ENCODE data around the gene CMSS1. TPM values are rescaled to one million over a fixed set of nuclear protein-coding genes. Genes with fewer than 3 reads are reported as not detected.

The CMSS1 gene
- polyA plus RNA-seq, 1 of the 3 experiments (the other 2 are of a cell fraction), result 9.1 TPM

GRCh38 chr3:99976584-99976983 lies 158.9 kb downstream of the CMSS1 start:
- no peaks in the 10 kb centered on the region for H3K4me1 ChIP-seq (ENCODE audit: control insufficient read depth in 1 of 2, insufficient read depth in 2 of 2, low read depth in 1 of 2, low read length in 1 of 2)
- POLR2A ChIA-PET, result no interaction called here
- H3F3A ChIP-seq (replicated peaks; ENCODE audit: insufficient read depth), result no peaks in the 10 kb centered on the region
- no peaks in the 10 kb centered on the region for H3K27me3 ChIP-seq (ENCODE audit: insufficient read depth)
- no peaks in the 10 kb centered on the region for H4K20me1 ChIP-seq (ENCODE audit: insufficient read depth)
- no peak overlapping the region for H3K9ac ChIP-seq
- H3K9me3 ChIP-seq, result no peaks in the 10 kb centered on the region
- TF ChIP-seq REST (IDR thresholded peaks at IDR 0.05; ENCODE audit: low read depth, low read length) (no peak), JUND (IDR thresholded peaks at IDR 0.05) (no peak), SIN3A (IDR thresholded peaks at IDR 0.05; ENCODE audit: borderline replicate concordance, low read depth, low read length) (no peak), MEF2A (IDR thresholded peaks at IDR 0.05; ENCODE audit: borderline replicate concordance, low read depth) (no peak), ELF1 (IDR thresholded peaks at IDR 0.05) (no peak), TAF1 (IDR thresholded peaks at IDR 0.05; ENCODE audit: borderline replicate concordance, low read depth, low read length) (no peak)
- TF ChIP-seq, protein P1, sequence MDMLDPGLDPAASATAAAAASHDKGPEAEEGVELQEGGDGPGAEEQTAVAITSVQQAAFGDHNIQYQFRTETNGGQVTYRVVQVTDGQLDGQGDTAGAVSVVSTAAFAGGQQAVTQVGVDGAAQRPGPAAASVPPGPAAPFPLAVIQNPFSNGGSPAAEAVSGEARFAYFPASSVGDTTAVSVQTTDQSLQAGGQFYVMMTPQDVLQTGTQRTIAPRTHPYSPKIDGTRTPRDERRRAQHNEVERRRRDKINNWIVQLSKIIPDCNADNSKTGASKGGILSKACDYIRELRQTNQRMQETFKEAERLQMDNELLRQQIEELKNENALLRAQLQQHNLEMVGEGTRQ (IDR thresholded peaks at IDR 0.05; ENCODE audit: borderline replicate concordance, low read depth, low read length), result no peak
- TF ChIP-seq, protein P2, sequence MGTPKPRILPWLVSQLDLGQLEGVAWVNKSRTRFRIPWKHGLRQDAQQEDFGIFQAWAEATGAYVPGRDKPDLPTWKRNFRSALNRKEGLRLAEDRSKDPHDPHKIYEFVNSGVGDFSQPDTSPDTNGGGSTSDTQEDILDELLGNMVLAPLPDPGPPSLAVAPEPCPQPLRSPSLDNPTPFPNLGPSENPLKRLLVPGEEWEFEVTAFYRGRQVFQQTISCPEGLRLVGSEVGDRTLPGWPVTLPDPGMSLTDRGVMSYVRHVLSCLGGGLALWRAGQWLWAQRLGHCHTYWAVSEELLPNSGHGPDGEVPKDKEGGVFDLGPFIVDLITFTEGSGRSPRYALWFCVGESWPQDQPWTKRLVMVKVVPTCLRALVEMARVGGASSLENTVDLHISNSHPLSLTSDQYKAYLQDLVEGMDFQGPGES (IDR thresholded peaks at IDR 0.05; ENCODE audit: low read depth, low read length), result no peak
- TF ChIP-seq, protein P3, sequence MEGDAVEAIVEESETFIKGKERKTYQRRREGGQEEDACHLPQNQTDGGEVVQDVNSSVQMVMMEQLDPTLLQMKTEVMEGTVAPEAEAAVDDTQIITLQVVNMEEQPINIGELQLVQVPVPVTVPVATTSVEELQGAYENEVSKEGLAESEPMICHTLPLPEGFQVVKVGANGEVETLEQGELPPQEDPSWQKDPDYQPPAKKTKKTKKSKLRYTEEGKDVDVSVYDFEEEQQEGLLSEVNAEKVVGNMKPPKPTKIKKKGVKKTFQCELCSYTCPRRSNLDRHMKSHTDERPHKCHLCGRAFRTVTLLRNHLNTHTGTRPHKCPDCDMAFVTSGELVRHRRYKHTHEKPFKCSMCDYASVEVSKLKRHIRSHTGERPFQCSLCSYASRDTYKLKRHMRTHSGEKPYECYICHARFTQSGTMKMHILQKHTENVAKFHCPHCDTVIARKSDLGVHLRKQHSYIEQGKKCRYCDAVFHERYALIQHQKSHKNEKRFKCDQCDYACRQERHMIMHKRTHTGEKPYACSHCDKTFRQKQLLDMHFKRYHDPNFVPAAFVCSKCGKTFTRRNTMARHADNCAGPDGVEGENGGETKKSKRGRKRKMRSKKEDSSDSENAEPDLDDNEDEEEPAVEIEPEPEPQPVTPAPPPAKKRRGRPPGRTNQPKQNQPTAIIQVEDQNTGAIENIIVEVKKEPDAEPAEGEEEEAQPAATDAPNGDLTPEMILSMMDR (IDR thresholded peaks at IDR 0.05), result no peak
- no peak overlapping the region for H3K4me2 ChIP-seq
- CTCF ChIA-PET, result no interaction called here
- H3K79me2 ChIP-seq (ENCODE audit: insufficient read depth), result no peaks in the 10 kb centered on the region
- H3K27ac ChIP-seq (ENCODE audit: low read depth in 2 of 2, low read length in 1 of 2), result no peak overlapping the region
- no peaks in the 10 kb centered on the region for H3K9me2 ChIP-seq
- H2AFZ ChIP-seq (ENCODE audit: low read depth), result no peak overlapping the region
- DNase-seq, result no peak
- H3K36me3 ChIP-seq (replicated peaks in 1 of 2; ENCODE audit: control insufficient read depth in 1 of 2, insufficient read depth in 2 of 2, low read length in 1 of 2), result no peaks in the 10 kb centered on the region
- H3K4me3 ChIP-seq (ENCODE audit: low read depth in 2 of 2, low read length in 1 of 2), result no peak overlapping the region

DNA sequence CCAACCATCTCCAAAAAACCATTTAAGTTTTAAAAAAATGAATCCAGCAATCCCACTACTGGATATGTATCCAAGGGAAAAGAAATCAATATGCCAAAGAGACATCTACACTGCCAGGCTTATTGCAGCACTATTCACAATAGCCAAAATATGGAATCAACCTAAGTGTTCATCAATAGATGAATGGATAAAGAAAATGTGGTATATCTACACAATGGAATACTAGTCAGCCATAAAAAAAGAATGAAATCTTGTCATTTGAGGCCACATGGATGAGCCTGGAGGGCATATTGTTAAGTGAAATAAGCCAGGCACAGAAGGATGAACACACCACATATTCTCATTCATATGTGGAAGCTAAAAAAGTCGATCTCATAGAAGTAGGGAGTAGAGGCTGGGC lies 160.6 kb downstream of the CMSS1 start:
- Histone ChIP-seq H3K9ac (no peak overlapping the region), H3K36me3 (replicated peaks in 1 of 2; ENCODE audit: control insufficient read depth in 1 of 2, insufficient read depth in 2 of 2, low read length in 1 of 2) (no peaks in the 10 kb centered on the region), H3K79me2 (ENCODE audit: insufficient read depth) (no peaks in the 10 kb centered on the region), H3K9me3 (no peaks in the 10 kb centered on the region), H3K27ac (ENCODE audit: low read depth in 2 of 2, low read length in 1 of 2) (no peak overlapping the region), H3K4me2 (no peak overlapping the region), H3K9me2 (no peaks in the 10 kb centered on the region), H3K4me3 (ENCODE audit: low read depth in 2 of 2, low read length in 1 of 2) (no peak overlapping the region), H2AFZ (ENCODE audit: low read depth) (no peak overlapping the region), H3F3A (replicated peaks; ENCODE audit: insufficient read depth) (no peaks in the 10 kb centered on the region), H4K20me1 (ENCODE audit: insufficient read depth) (no peaks in the 10 kb centered on the region), H3K27me3 (ENCODE audit: insufficient read depth) (no peaks in the 10 kb centered on the region), H3K4me1 (ENCODE audit: control insufficient read depth in 1 of 2, insufficient read depth in 2 of 2, low read depth in 1 of 2, low read length in 1 of 2) (no peaks in the 10 kb centered on the region)
- WGBS (ENCODE audit: low lambda C conversion rate), result 90% methylated on average over 1 of the region's 1 CpG
- POLR2A ChIA-PET, result no interaction called here
- DNase-seq, result no peak
- CTCF ChIA-PET, result interaction anchor here (0.6 kb wide), 1 partner anchor 182 kb away, joined by 3 read pairs; no protein-coding TSS in a partner anchor
- no peak for TF ChIP-seq MXI1 (IDR thresholded peaks at IDR 0.05; ENCODE audit: low read depth, low read length)
- no peak for TF ChIP-seq RCOR1 (IDR thresholded peaks at IDR 0.05; ENCODE audit: low read length)
- no peak for TF ChIP-seq PBX3 (IDR thresholded peaks at IDR 0.05)
- TF ChIP-seq, protein P3 (IDR thresholded peaks at IDR 0.05), result no peak
- TF ChIP-seq NRF1 (IDR thresholded peaks at IDR 0.05; ENCODE audit: low read depth, low read length), result no peak
- TF ChIP-seq RAD21 (IDR thresholded peaks at IDR 0.05; ENCODE audit: low read length), result no peak
- no peak for TF ChIP-seq SMC3 (IDR thresholded peaks at IDR 0.05; ENCODE audit: low read depth, low read length)
- TF ChIP-seq FOXM1 (IDR thresholded peaks at IDR 0.05; ENCODE audit: low read depth), result no peak
- TF ChIP-seq, protein P1 (IDR thresholded peaks at IDR 0.05; ENCODE audit: borderline replicate concordance, low read depth, low read length), result no peak
- no peak for TF ChIP-seq ELF1 (IDR thresholded peaks at IDR 0.05)

All from SK-N-SH (cell line).